Fibroblast of upper back skin (primary cell): Measurements from ENCODE around the gene CYP2D6.
"Not testable (repeated sequence)": the region's sequence is repeated elsewhere in the genome, so short reads cannot be mapped to it uniquely, and the experiment has no call there.

ENCODE experiments used
- DNase-seq: peaks from one replicate; pipeline ENCODE4 v3.0.0-alpha.2; 2013

CYP2D6 gene

DNA sequence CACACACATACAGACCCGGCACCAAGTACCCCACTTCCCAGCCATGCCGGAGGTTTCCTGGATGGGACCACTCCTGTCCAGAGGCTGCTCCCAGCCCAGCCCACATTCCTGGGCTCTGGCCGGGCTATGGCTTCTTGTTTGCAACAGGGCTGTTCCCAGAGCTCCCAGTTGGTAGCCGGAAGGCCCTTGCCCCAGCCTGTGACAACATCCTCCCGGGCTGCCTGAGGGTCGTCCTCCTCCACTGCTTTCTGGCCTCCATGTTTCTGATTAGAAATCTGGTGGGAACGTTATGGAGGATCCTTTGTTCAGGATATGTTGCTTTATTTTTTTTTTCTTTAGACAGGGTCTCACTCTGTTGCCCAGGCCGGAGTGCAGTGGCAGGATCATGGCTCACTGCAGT lies 952 bp upstream of the CYP2D6 start:
- DNase-seq = no peak

DNA sequence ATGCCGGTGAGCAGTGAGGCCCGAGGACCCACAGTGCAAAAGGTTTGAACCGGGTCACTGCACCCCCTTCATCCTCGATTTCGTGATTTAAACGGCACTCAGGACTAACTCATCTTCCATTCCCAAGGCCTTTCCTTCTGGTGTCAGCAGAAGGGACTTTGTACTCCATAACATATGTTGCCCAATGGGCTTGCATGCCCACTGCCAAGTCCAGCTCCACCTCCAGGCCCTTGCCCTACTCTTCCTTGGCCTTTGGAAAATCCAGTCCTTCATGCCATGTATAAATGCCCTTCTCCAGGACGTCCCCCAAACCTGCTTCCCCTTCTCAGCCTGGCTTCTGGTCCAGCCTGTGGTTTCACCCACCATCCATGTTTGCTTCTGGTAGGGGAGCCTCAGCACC lies 428 bp downstream of the CYP2D6 start:
- not testable (repeated sequence) for DNase-seq

DNA sequence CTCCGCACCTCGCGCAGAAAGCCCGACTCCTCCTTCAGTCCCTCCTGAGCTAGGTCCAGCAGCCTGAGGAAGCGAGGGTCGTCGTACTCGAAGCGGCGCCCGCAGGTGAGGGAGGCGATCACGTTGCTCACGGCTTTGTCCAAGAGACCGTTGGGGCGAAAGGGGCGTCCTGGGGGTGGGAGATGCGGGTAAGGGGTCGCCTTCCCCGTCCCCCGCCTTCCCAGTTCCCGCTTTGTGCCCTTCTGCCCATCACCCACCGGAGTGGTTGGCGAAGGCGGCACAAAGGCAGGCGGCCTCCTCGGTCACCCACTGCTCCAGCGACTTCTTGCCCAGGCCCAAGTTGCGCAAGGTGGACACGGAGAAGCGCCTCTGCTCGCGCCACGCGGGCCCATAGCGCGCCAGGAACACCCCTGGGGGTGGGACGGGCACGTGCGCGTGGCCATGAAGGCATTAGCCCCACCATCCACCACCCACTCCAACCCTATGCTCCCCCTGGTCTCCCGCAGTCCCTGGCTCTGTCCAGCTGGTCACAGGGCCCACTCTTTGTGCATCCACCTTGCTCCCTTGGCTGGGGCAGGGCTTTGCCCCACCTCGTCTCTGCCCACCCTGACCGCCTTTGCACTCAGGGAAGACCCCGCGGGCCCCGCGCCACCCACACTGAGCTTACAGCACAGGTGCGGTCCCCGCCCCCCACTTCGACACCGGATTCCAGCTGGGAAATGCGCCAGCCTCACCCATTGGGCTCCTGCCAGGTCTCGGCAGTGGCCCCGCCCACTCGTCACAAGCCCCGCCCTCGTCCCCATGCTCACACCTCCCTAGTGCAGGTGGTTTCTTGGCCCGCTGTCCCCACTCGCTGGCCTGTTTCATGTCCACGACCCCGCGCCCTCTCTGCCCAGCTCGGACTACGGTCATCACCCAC lies 1.6 kb downstream of the CYP2D6 start:
- not testable (repeated sequence) for DNase-seq

DNA sequence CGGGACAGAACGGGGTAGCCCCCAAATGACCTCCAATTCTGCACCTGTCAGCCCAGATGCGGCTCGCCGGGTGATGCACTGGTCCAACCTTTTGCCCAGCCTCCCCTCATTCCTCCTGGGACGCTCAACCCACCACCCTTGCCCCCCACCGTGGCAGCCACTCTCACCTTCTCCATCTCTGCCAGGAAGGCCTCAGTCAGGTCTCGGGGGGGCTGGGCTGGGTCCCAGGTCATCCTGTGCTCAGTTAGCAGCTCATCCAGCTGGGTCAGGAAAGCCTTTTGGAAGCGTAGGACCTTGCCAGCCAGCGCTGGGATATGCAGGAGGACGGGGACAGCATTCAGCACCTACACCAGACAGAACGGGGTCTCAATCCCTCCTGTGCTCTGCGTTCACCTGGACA lies 2.6 kb downstream of the CYP2D6 start:
- DNase-seq = not testable (repeated sequence)

DNA sequence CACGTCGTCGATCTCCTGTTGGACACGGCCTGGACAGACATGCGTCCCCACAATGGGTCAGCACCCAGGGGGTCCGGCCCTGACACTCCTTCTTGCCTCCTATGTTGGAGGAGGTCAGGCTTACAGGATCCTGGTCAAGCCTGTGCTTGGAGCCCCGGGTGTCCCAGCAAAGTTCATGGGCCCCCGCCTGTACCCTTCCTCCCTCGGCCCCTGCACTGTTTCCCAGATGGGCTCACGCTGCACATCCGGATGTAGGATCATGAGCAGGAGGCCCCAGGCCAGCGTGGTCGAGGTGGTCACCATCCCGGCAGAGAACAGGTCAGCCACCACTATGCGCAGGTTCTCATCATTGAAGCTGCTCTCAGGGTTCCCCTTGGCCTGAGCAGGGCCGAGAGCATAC lies 3.0 kb downstream of the CYP2D6 start:
- DNase-seq = no peak

DNA sequence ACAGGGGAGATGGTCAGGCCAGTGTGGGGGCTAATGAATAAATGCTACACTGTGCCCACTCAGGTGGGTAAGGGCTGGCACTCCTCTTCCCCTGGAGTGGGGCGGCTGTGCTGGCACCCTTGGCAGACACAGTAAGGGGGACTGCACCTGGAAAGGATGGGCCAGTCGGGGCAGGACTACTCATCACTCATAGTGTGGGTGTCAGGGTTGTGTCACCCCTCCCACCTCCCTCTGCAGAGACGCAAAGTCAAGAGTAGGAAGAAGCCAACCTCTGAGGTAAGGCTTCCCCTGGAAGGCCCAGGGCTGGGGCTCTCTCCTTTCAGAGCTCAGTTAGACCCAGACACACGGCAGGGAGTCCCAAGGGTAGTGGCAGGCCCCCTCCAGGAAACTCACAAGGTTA lies 7.1 kb downstream of the CYP2D6 start:
- not testable (repeated sequence) for DNase-seq

DNA sequence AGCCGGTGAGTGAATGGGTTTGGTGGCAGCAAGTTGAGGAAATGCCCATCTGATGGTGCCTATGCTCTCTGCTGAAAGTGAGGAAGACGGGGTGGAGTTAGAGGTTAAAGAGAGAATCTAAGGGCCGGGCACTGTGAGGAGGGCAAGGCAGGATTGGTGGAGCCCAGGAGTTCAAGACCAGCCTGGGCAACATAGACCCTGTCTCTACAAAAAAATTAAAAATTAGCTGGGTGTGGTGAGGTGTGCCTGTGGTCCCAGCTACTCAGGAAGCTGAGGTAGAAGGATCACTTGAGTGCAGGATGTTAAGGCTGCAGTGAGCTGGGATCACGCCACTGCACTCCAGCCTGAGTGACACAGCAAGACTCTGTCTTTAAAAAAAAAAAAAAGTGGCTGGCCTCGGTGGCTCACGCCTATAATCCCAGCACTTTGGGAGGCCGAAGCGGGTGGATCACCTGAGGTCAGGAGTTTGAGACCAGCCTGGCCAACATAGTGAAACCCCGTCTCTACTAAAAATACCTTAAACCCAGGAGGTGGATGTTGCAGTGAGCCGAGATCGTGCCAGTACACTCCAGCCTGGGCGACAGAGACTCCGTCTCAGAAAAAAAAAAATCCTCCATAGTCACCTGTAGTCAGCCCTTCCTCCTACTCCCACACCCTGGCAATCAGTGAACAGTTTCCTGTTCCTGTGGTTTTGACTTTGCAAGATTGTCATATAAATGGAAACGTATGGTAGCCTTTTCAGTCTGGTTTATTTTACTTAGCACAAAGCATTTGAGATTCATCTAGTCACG lies 10.2 kb downstream of the CYP2D6 start:
- not testable (repeated sequence) for DNase-seq

DNA sequence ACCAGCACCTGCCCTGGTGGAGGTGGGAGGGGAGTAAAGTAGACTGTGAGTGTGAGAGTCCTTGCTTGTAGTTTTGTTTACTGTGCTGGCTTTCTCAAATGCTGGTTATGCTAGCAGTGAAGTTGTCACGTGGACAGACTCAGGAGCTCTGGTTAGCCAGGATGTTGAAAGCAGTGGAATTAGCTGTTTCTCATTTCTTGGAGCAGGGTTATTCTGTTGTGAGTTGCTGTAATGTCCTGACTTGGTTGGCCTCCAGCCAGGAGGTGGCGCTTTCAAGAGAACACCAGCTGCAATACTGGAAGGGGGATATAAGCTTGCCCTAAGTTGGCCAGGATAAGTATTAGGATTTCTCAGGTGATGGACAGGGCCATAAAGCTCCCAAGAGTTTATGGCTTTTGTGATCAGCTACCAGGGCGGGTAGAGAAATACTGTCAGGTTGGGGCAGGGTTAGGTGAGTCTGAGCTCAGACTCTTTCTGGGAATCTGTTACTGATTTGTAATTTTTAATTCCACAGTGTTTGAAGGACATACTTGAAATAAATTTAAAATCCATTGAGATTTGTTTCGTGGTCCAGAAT lies 13.7 kb downstream of the CYP2D6 start:
- no peak for DNase-seq

DNA sequence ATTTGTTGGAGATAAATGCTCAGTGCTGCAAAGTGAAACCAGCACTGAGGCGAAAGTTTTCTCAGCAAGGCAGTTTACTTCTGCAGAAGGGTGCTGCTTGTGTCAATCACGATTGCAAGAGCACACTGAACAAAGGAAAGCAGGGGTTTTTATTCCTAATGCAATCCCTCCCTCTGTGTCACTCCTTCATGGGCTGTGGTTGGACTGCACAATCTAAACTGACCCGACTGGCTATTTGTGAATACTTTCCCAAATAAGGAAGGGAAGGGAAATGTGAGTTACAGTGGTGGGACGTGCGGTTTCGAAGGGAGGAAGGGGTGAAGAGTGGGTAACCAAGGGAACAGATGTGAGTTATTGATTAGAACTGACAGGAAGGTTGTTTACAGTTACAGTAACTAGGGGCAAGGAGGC lies 15.2 kb downstream of the CYP2D6 start:
- not testable (repeated sequence) for DNase-seq

DNA sequence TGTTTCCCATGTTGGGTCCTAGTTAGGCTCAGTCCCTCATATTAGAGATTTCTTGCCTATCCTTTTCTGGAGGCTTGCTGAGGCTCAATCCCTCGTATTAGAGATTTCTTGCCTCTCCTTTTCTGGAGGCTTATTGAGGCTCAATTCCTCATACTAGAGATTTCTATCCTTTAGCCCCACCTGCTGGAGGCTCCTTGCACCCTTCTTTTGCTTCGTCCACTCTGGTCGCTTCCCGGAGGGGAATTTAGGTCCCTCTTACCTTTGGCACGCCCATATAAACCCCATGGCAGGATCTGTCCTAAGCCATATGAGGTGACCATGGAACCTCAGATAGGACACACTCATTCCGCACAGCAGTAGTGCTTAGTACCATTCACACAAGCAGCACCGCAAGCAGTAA lies 15.9 kb downstream of the CYP2D6 start:
- no peak for DNase-seq

DNA sequence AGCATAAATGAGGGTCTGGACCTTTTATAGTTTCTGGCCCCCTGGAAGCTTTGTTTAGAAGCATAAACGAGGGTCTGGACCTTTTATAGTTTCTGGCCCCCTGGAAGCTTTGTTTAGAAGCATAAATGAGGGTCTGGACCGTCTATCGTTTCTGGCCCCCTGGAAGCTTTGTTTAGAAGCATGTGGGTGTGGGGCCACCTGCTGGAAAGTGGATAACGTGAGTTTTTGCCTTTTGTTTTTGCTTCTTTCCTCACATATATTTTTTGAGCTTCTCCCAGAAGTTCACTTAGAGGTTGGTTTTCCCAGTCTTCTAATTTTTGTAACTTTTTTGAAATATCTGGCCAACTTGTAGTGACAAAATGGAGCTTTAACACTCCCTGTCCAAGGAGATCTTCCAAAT lies 17.8 kb downstream of the CYP2D6 start:
- not testable (repeated sequence) for DNase-seq

DNA sequence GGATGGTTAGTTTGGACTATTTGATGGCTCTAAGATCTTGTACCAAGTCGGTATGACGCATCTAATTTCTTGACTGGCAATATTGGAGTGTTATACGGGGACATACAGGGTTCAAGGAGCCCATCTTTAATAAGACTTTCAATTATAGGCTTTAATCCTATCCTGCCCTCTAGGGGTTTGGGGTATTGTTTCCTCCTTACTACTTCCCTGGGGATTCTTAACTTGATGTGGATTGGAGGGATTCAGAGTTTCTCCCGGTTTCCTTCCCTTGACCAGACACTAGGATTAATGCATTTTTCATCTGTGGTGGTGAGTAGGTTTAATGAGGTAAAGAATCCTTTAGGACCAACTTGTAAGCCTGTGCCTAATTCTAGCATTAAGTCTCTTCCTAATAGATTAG lies 18.8 kb downstream of the CYP2D6 start:
- DNase-seq = no peak

DNA sequence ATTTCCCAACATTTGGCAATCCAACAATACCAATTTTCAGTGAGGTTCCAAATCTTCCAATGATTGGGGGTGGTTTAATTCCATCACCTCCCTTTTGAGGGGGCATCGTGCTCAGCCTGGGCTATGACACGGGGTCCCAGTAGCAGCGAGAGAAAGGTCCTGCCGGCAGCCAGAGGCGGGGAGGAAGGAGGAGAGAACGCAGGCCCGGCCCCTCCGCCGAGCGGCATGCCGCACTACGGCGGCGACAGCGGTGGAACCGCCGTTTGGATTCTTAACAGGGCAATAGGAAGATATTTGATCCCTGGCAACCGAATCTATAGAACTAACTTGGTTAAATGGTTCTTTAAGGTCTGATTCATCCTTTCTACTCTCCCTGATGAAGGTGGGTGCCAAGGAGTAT lies 21.8 kb downstream of the CYP2D6 start:
- DNase-seq = no peak

DNA sequence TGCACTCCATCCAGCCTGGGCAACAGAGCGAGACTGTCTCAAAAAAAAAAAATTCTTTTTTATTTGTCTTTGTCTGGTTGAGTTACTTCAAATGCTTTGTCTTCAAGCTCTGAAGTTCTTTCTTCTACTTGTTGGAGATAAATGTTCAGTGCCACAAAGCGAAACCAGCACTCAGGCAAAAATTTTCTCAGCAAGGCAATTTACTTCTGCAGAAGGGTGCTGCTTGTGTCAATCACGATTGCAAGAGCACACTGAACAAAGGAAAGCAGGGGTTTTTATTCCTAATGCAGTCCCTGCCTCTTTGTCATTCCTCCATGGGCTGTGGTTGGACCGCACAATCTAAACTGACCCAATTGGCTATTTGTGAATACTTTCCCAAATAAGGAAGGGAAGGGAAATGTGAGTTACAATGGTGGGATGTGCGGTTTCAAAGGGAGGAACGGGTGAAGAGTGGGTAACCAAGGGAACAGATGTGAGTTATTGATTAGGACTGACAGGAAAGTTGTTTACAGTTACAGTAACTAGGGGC lies 26.2 kb downstream of the CYP2D6 start:
- DNase-seq = not testable (repeated sequence)

DNA sequence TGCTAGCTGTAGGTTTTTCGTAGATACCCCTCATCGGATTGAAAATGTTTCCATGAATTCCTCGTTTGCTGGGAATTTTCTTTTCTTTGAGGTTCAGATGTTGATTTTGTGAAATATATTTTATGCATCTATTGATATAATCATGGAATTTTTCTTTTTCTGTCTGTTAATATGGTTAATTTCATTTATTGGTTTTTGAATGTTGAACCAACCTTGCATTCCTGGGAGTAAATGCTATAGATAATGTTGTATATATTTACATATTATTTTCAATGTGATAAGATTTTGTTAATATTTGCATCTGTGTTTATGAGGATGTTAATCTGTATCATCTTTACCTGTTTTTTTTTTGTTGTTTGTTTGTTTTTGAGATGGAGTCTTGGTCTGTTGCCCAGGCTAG lies 29.4 kb downstream of the CYP2D6 start:
- no peak for DNase-seq

DNA sequence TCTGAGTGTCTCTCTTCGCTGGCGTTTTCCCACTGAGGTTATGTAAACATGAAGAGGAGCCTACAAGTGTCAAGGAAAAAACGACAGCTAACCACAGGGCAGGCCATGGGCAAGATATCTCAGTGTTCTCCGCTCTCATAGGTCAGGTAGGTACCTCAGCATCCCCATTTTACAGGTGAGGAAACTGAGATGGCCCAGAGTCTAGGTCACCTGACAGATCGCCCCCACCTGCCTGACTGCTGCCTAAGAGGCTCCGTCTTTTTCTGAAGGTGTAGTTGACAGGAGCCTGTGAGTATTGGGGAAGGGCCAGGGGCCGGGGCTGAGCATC lies 39.2 kb downstream of the CYP2D6 start:
- DNase-seq = no peak

DNA sequence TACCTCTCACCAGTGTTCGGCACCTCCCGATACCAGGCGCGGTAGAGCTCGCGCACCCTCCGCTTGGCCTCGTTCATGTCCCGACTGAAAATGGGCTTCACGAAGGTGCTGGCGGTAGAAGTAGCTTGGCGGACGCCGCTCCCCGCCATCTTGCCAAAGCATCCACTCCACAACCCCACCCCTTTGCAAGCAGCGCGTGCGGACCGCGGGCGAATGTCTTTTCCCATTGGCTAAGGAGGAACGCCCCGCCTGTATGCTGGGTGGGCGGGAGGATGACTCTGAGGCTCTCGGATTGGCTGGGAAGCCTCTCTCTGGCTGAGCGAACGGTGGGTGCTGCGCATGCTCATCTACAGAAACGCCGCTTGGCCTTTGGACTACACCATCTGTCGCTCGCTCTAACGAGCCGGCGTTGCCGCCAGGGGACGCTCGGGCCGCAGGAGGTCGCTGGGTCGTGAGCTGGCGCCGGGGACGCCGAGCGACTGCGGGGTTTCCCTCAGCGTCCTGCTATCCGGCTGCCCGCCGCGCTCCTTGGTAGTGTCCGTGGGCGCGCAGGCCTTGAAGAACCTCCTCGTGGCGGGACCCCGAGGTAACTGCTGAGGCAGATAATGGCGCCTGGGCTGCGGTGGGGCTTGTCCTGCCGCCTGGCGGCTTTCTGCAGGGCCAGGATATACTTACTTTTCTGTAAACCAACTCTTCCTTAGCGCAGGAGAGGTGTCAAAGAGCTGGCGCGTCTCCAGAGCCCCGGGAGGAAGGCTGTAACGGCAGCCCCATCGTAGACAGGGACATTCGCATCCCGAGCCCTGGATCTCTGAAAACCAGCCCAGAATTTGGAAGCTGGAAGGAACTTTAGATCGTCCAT lies 39.8 kb downstream of the CYP2D6 start, which contains the start of gene NDUFA6:
TSS of gene NDUFA6 (minus strand) at position 177 of the 859 bp plus-strand sequence. CDS start at position 149, 28 bp downstream.
- peak; percentile 99 for DNase-seq

DNA sequence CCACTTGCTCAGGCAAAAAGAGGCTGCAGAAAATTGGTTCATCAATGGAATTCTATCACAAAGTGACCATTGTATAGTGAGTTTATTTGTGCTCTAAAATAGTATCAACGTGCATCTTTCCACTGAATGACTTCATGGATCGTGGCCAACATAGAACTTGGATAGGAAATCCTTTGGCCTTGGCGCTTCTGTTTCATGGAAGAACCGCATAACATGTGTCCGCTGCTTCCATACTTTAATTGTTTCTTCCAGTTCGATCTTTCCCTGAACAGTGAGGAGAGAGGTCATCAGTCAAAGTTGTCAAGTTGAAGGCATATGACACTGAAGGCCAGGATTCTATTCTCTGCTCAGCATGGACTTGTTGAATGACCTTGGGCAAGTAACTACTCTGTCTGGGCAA lies 44.6 kb downstream of the CYP2D6 start:
- no peak for DNase-seq

DNA sequence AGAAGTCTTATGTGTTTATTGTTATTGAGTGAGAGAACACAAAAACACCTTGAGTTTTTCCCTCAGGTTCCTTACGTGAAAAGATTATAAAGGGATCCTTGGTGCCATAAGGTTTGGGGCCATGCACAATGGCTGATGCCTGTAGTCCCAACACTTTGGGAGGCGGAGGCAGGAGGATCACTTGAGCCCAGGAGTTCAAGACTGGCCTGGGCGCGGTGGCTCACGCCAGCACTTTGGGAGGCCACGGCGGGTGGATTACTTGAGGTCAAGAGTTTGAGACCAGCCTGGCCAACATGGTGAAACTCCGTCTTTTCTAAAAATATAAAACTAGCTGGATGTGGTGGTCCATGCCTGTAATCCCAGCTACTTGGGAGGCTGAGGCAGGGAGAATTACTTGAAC lies 45.7 kb downstream of the CYP2D6 start:
- no peak for DNase-seq

DNA sequence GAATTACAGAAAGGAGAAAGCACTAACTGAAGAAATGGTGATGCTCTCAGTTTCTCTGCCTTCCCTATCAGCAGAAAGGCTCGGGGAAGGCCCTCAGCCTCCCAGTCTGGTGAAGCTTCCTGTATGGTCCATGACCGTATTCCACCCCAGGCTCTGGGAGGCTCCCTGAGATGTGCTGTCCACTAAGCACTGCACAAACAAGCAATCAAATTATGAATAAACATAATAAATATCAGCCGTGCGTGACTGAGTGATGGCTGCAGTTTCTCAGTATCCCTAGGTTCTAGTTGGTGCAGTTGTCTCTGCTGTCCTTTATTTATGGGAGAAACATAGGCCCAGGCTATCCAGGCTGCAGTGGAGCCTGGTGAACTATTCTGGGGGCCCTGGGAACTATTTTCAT lies 47.5 kb downstream of the CYP2D6 start:
- DNase-seq = no peak

DNA sequence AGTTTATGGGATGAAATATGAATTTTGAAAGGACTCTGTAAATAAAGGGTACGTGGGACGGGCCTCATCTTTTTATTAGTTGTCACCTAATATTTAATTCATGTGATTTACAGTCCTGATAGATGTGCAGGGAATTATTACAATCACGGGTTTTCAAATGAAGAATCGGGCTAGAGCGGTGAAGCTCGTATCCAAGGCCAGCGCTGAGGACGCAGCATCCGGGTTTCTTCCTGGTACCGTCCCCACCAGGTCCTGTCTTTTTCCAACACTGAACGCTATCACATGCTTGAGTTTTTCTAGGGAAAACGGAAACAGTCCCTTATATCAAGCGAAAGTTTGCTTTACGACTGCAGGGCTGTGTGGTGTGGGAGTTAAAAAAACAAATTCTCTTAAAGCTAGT lies 50.3 kb downstream of the CYP2D6 start:
- DNase-seq = peak; percentile 32
